KMS-11 (cell line): ENCODE results near the gene GGT6.

Experiments
- H2AFZ ChIP-seq: fragments of 200-600 bp; sonication (generic); 2 replicates; pipeline ENCODE4 v1.6.1; 2016; ENCODE audit warnings: antibody characterized with exemption, mixed run types, low read depth
- H3K27ac ChIP-seq: fragments of 200-600 bp; sonication (generic); 2 replicates; pipeline ENCODE4 v1.6.1; 2016; ENCODE audit warnings: mild to moderate bottlenecking, mixed run types
- H3K27me3 ChIP-seq: fragments of 200-600 bp; sonication (generic); 2 replicates; pipeline ENCODE4 v1.6.1; 2017; ENCODE audit warnings: mild to moderate bottlenecking, low read depth, mixed run types, moderate library complexity; ENCODE audit not compliant: insufficient read depth
- H3K36me3 ChIP-seq: fragments of 200-600 bp; sonication (generic); 2 replicates; pipeline ENCODE4 v1.6.1; 2017; ENCODE audit warnings: mild to moderate bottlenecking, mixed run types; ENCODE audit not compliant: insufficient read depth
- H3K4me1 ChIP-seq: fragments of 200-600 bp; sonication (generic); 2 replicates; pipeline ENCODE4 v1.6.1; 2016; ENCODE audit warnings: mild to moderate bottlenecking, low read depth, mixed run types; ENCODE audit not compliant: poor library complexity, severe bottlenecking
- H3K4me2 ChIP-seq: fragments of 200-600 bp; sonication (generic); 2 replicates; pipeline ENCODE4 v1.7.0; 2016; ENCODE audit warnings: mild to moderate bottlenecking, mixed run types
- H3K4me3 ChIP-seq: fragments of 200-600 bp; sonication (generic); IDR thresholded peaks from 2 replicates; pipeline ENCODE4 v1.6.1; 2017; ENCODE audit warnings: low read depth, low read length, mixed read lengths; ENCODE audit not compliant: insufficient read depth
- H3K79me2 ChIP-seq: fragments of 200-600 bp; sonication (generic); 2 replicates; pipeline ENCODE4 v1.6.1; 2016; ENCODE audit warnings: low read depth, mixed run types; ENCODE audit not compliant: insufficient read depth
- H3K9ac ChIP-seq: fragments of 200-600 bp; sonication (generic); 2 replicates; pipeline ENCODE4 v1.6.1; 2016; ENCODE audit warnings: mild to moderate bottlenecking, mixed run types
- H4K20me1 ChIP-seq: fragments of 200-600 bp; sonication (generic); 2 replicates; pipeline ENCODE4 v1.6.1; 2016; ENCODE audit warnings: mild to moderate bottlenecking, mixed run types; ENCODE audit not compliant: insufficient read depth
- CTCF ChIP-seq: fragments of 200-600 bp; sonication (generic); conservative IDR thresholded peaks from 2 replicates; pipeline ENCODE4 v1.6.1; 2017; ENCODE audit warnings: low read depth, mild to moderate bottlenecking, antibody characterized with exemption, low read length, moderate library complexity, mixed read lengths

GGT6 gene

GRCh38 chr17:4531988-4532736, 28.2 kb downstream of the GGT6 start:
- Histone ChIP-seq H3K4me1 (no peaks in the 10 kb centered on the region), H3K79me2 (no peaks in the 10 kb centered on the region), H3K27me3 (peaks cover 19% of the 10 kb centered on the region; the same call in 1 of the 2 replicates), H4K20me1 (no peaks in the 10 kb centered on the region), H3K4me3 (no peak overlapping the region), H3K36me3 (no peaks in the 10 kb centered on the region), H3K4me2 (no peak overlapping the region), H3K27ac (no peak overlapping the region), H2AFZ (no peak overlapping the region), H3K9ac (no peak overlapping the region)
- no peak for TF ChIP-seq CTCF

- H3K4me1 ChIP-seq: no peaks in the 10 kb centered on the region
- no peak overlapping the region for H3K27ac ChIP-seq
- H3K36me3 ChIP-seq: no peaks in the 10 kb centered on the region
- no peak overlapping the region for H2AFZ ChIP-seq
- H3K27me3 ChIP-seq: peaks cover 22% of the 10 kb centered on the region; the same call in 1 of the 2 replicates
- H3K79me2 ChIP-seq: no peaks in the 10 kb centered on the region
- no peak for TF ChIP-seq CTCF
- H4K20me1 ChIP-seq: no peaks in the 10 kb centered on the region
- H3K4me2 ChIP-seq: no peak overlapping the region
- no peak overlapping the region for H3K4me3 ChIP-seq
- H3K9ac ChIP-seq: no peak overlapping the region
Measured at GRCh38 chr17:4530799-4531730, 29.3 kb downstream of the GGT6 start.

GRCh38 chr17:4529533-4530152, 30.7 kb downstream of the GGT6 start:
- no peak for TF ChIP-seq CTCF
- H4K20me1 ChIP-seq: no peaks in the 10 kb centered on the region
- H3K4me3 ChIP-seq: no peak overlapping the region
- H3K27ac ChIP-seq: no peak overlapping the region
- no peak overlapping the region for H3K9ac ChIP-seq
- H3K4me2 ChIP-seq: no peak overlapping the region
- H2AFZ ChIP-seq: no peak overlapping the region
- peaks cover 22% of the 10 kb centered on the region; the same call in 1 of the 2 replicates for H3K27me3 ChIP-seq
- no peaks in the 10 kb centered on the region for H3K79me2 ChIP-seq
- H3K4me1 ChIP-seq: no peaks in the 10 kb centered on the region
- H3K36me3 ChIP-seq: no peaks in the 10 kb centered on the region

- Histone ChIP-seq H4K20me1 (no peaks in the 10 kb centered on the region), H3K36me3 (no peaks in the 10 kb centered on the region), H3K4me1 (no peaks in the 10 kb centered on the region), H2AFZ (no peak overlapping the region), H3K4me3 (no peak overlapping the region), H3K4me2 (no peak overlapping the region), H3K27me3 (peaks cover 22% of the 10 kb centered on the region; the same call in 1 of the 2 replicates), H3K79me2 (no peaks in the 10 kb centered on the region), H3K9ac (no peak overlapping the region), H3K27ac (no peak overlapping the region)
- no peak for TF ChIP-seq CTCF
Measured at GRCh38 chr17:4527566-4528125, 32.7 kb downstream of the GGT6 start.
